IMR-90 (cell line): Measurements from ENCODE around the gene LMAN2. TPM values are rescaled to one million over a fixed set of nuclear protein-coding genes. Genes with fewer than 3 reads are reported as not detected.
"Not testable (repeated sequence)": the region's sequence is repeated elsewhere in the genome, so short reads cannot be mapped to it uniquely, and the experiment has no call there.

ENCODE experiments used
- ATAC-seq: fragments of 200-7000 bp; cut with Tn5 transposase; 2 replicates; pipeline ENCODE4 v1.9.1; 2020; ENCODE audit warnings: low read depth, mild to moderate bottlenecking, moderate library complexity
- BruUV-seq: library from RNA; stranded (reverse); fragments of 400-500 nt; replicated peaks from 2 replicates; lab custom pipeline; 2021; lab: Mats Ljungman, UMichigan
- CTCF ChIA-PET: fragments of 300-600 bp; formaldehyde crosslinking; extraction: SDS; loops from one replicate; lab custom pipeline; 2021; ENCODE audit warnings: antibody characterized with exemption; lab: Yijun Ruan, JAX
- POLR2A ChIA-PET: fragments of 300-600 bp; sonication (Branson Sonifier 250); formaldehyde crosslinking; loops from one replicate; lab custom pipeline; 2022; ENCODE audit warnings: antibody characterized with exemption; ENCODE audit not compliant: unreplicated experiment; lab: Charles Lee
- DNase-seq: peaks from one replicate; pipeline ENCODE4 v3.0.0; 2013
- H2AFZ ChIP-seq: replicated peaks from 2 replicates; pipeline ENCODE3; 2013; ENCODE audit warnings: low read length, mild to moderate bottlenecking; ENCODE audit not compliant: poor library complexity
- H2AK5ac ChIP-seq: 2 replicates; pipeline ENCODE4 v1.6.1; 2013; ENCODE audit warnings: low read depth, low read length, inconsistent platforms
- H2AK9ac ChIP-seq: replicated peaks from 2 replicates; pipeline ENCODE3; 2013; ENCODE audit warnings: mild to moderate bottlenecking, low read depth, low read length, moderate library complexity; ENCODE audit not compliant: poor library complexity
- H2BK120ac ChIP-seq: 2 replicates; pipeline ENCODE4 v1.6.1; 2013; ENCODE audit warnings: low read depth, low read length, inconsistent platforms
- H2BK15ac ChIP-seq: 3 replicates; pipeline ENCODE4 v1.6.1; 2013; ENCODE audit warnings: low read depth, low read length, inconsistent platforms
- H2BK20ac ChIP-seq: 2 replicates; pipeline ENCODE4 v1.6.1; 2013; ENCODE audit warnings: low read depth, mild to moderate bottlenecking, inconsistent platforms, low read length, moderate library complexity
- H2BK5ac ChIP-seq: 2 replicates; pipeline ENCODE4 v1.6.1; 2013; ENCODE audit warnings: mild to moderate bottlenecking, low read depth, low read length, inconsistent platforms; ENCODE audit not compliant: poor library complexity, severe bottlenecking
- H3K14ac ChIP-seq: replicated peaks from 2 replicates; pipeline ENCODE4 v1.6.1; 2013; ENCODE audit warnings: low read depth, low read length, inconsistent platforms
- H3K18ac ChIP-seq: 2 replicates; pipeline ENCODE4 v1.6.1; 2013; ENCODE audit warnings: low read depth, low read length, control low read depth
- H3K23ac ChIP-seq: 2 replicates; pipeline ENCODE4 v1.6.1; 2013; ENCODE audit warnings: low read depth, low read length, inconsistent platforms
- H3K27ac ChIP-seq: 2 replicates; pipeline ENCODE4 v1.5.1; 2013; ENCODE audit warnings: mild to moderate bottlenecking, control low read depth, low read length; ENCODE audit not compliant: insufficient read depth
- H3K27me3 ChIP-seq: 2 replicates; pipeline ENCODE4 v1.6.1; 2013; ENCODE audit warnings: low read length; ENCODE audit not compliant: control insufficient read depth, insufficient read depth
- H3K36me3 ChIP-seq: 2 replicates; pipeline ENCODE4 v1.6.1; 2013; ENCODE audit warnings: low read length, mixed read lengths; ENCODE audit not compliant: control insufficient read depth, insufficient read depth
- H3K4ac ChIP-seq: 2 replicates; pipeline ENCODE4 v1.6.1; 2013; ENCODE audit warnings: low read depth, low read length, inconsistent platforms
- H3K4me1 ChIP-seq: 2 replicates; pipeline ENCODE4 v1.6.1; 2013; ENCODE audit warnings: low read length, mixed read lengths; ENCODE audit not compliant: control insufficient read depth, insufficient read depth
- H3K4me2 ChIP-seq: 2 replicates; pipeline ENCODE4 v1.6.1; 2013; ENCODE audit warnings: low read depth, mild to moderate bottlenecking, control low read depth, low read length, moderate library complexity
- H3K4me3 ChIP-seq: 2 replicates; pipeline ENCODE4 v1.5.1; 2013; ENCODE audit warnings: low read depth, mild to moderate bottlenecking, control low read depth, low read length, moderate library complexity; ENCODE audit not compliant: insufficient read depth
- H3K56ac ChIP-seq: 2 replicates; pipeline ENCODE4 v1.6.1; 2013; ENCODE audit warnings: low read length, inconsistent platforms; ENCODE audit not compliant: insufficient read depth; ENCODE audit errors: extremely low read depth
- H3K79me1 ChIP-seq, 2 experiments: 2 replicates each; pipeline ENCODE4 v1.6.1; 2013; ENCODE audit warnings: low read length in 2 of 2, inconsistent platforms in 1 of 2, low read depth in 1 of 2
- H3K9ac ChIP-seq: 2 replicates; pipeline ENCODE4 v1.6.1; 2013; ENCODE audit warnings: low read depth, low read length, control low read depth
- H3K9me1 ChIP-seq: 2 replicates; pipeline ENCODE4 v1.6.1; 2013; ENCODE audit warnings: low read length, inconsistent platforms; ENCODE audit not compliant: insufficient read depth
- H3K9me3 ChIP-seq: 2 replicates; pipeline ENCODE4 v1.6.1; 2013; ENCODE audit warnings: low read length; ENCODE audit not compliant: control insufficient read depth, insufficient read depth
- H4K20me1 ChIP-seq: 2 replicates; pipeline ENCODE4 v1.6.1; 2013; ENCODE audit warnings: low read length, inconsistent platforms; ENCODE audit not compliant: insufficient read depth
- H4K5ac ChIP-seq: 2 replicates; pipeline ENCODE4 v1.6.1; 2013; ENCODE audit warnings: mild to moderate bottlenecking, low read depth, low read length, control low read depth
- H4K8ac ChIP-seq, 2 experiments: 2 replicates each; pipeline ENCODE4 v1.6.1; 2013; ENCODE audit warnings: low read depth in 2 of 2, low read length in 2 of 2, control low read depth in 1 of 2, inconsistent platforms in 1 of 2
- H4K91ac ChIP-seq: 2 replicates; pipeline ENCODE4 v1.6.1; 2013; ENCODE audit warnings: low read depth, low read length, inconsistent platforms; ENCODE audit not compliant: insufficient read depth
- BHLHE40 ChIP-seq: fragments of 150-350 bp; IDR thresholded peaks from 2 replicates; pipeline ENCODE4 v1.6.1; 2016; ENCODE audit warnings: mild to moderate bottlenecking, low read depth, low read length
- CEBPB ChIP-seq: IDR thresholded peaks from 2 replicates; pipeline ENCODE4 v1.6.1; 2012; ENCODE audit warnings: low read depth, low read length, improper control_type of control experiment
- FOS ChIP-seq: fragments of 150-350 bp; IDR thresholded peaks from 2 replicates; pipeline ENCODE4 v1.6.1; 2016; ENCODE audit warnings: low read depth, low read length
- MAZ ChIP-seq: IDR thresholded peaks from 2 replicates; pipeline ENCODE4 v1.6.1; 2012; ENCODE audit warnings: low read depth, mild to moderate bottlenecking, low read length, improper control_type of control experiment, moderate library complexity, borderline replicate concordance
- RFX5 ChIP-seq: IDR thresholded peaks from 2 replicates; pipeline ENCODE4 v1.8.0; 2012; ENCODE audit warnings: low read depth, mild to moderate bottlenecking, low read length, moderate library complexity
- SMC3 ChIP-seq: fragments of 150-350 bp; IDR thresholded peaks from 2 replicates; pipeline ENCODE4 v1.6.1; 2016; ENCODE audit warnings: low read depth, mild to moderate bottlenecking, antibody characterized with exemption, low read length, moderate library complexity
- WGBS, 2 experiments: methylation state at CpG; one replicate each; pipeline versions ENCODE4 v1.1.5 to v1.1.7; 2013; ENCODE audit warnings: missing lambda C conversion rate in 2 of 2; ENCODE audit not compliant: insufficient read length in 1 of 2; ENCODE audit errors: extremely low coverage in 2 of 2; 5-methylcytosine and 5-hydroxymethylcytosine counted together
- dilution Hi-C: fragments of 300-500 bp; cut with HindIII; formaldehyde crosslinking; loops from one replicate; pipeline ENCODE4 v1.14.3; 2018; ENCODE audit warnings: low sequenced_read_pairs; ENCODE audit not compliant: unreplicated experiment
- in situ Hi-C: fragments of 300-500 bp; cut with MboI; formaldehyde crosslinking; loops from 3 replicates; pipeline ENCODE4 v1.14.3; 2019; ENCODE audit warnings: low sequenced_read_pairs, inconsistent platforms, mixed read lengths
- intact Hi-C: fragments of 100-400 bp; cut with micrococcal nuclease; formaldehyde crosslinking; loops from 2 replicates; pipeline ENCODE4 v1.10.0; 2022
- polyA plus RNA-seq, 3 experiments: library from polyadenylated mRNA; depleted of rRNA; stranded (reverse); fragments of >200 nt; gene quantifications; 2 replicates each; pipeline ENCODE4 v1.2.3, GENCODE V29; 2012; ENCODE audit warnings: low replicate concordance in 1 of 3
- total RNA-seq: library from RNA; depleted of rRNA; stranded (reverse); fragments of >200 nt; gene quantifications from 2 replicates; pipeline ENCODE4 v1.2.3, GENCODE V29; 2012
- TF ChIP-seq, protein P1 (sequence below): conservative IDR thresholded peaks from 2 replicates; pipeline ENCODE4 v1.5.1; 2012; ENCODE audit warnings: mild to moderate bottlenecking, low read depth, low read length, improper control_type of control experiment

Gene LMAN2
- total and polyA plus RNA-seq, 2 of the 4 experiments (the other 2 are of a cell fraction): 253 to 303 TPM

DNA sequence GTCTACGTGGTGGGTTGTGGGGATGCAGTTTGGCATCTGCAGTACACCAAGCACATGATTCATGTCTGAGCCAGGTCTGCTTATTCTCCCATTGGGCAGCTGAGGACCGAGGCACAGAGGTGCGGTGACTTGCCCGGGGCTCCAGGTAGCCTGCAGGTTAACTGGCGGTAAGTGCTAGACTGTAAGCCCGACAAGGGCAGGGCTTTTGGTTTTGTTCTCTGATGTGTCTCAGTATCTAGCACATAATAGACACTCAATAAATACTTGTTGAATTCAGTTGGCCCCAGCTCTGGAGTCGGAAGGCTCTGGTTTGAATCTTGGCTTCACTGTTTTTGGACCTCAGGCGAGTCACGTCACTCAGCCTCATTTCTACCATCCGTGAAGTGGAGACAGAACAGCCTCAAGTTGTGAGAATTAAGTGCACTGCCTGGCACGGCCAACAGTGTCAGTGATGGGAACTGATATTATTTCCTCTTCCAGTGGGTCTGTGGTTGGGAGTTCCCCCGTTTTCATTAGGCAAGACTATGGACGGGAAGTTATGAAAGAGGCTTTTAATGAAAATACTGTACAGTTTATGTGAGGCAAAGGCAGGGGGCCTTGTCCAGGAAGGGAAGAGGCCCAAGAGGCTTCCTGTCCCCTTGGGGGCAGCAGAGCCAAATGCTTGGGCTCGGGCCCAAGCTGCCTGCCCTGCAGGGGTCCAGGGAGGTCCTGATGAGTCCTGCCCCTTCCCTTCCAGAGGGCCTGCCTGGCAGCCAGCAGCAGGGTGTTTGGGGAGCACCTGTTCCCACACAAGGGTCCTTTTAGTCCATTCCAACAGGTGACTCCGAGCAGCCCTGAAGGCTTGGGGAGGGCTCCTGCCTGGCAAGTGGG, 44.6 kb downstream of the LMAN2 start (continued):
- TF ChIP-seq, protein P1, sequence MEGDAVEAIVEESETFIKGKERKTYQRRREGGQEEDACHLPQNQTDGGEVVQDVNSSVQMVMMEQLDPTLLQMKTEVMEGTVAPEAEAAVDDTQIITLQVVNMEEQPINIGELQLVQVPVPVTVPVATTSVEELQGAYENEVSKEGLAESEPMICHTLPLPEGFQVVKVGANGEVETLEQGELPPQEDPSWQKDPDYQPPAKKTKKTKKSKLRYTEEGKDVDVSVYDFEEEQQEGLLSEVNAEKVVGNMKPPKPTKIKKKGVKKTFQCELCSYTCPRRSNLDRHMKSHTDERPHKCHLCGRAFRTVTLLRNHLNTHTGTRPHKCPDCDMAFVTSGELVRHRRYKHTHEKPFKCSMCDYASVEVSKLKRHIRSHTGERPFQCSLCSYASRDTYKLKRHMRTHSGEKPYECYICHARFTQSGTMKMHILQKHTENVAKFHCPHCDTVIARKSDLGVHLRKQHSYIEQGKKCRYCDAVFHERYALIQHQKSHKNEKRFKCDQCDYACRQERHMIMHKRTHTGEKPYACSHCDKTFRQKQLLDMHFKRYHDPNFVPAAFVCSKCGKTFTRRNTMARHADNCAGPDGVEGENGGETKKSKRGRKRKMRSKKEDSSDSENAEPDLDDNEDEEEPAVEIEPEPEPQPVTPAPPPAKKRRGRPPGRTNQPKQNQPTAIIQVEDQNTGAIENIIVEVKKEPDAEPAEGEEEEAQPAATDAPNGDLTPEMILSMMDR: no peak
- no peak for TF ChIP-seq BHLHE40
- no peak for TF ChIP-seq RFX5
- TF ChIP-seq MAZ: no peak
- no peak for TF ChIP-seq SMC3
- no peak for TF ChIP-seq FOS
- no peak for TF ChIP-seq CEBPB

GRCh38 chr5:177306103-177306640, 45.3 kb downstream of the LMAN2 start:
- H4K8ac ChIP-seq, CTCF ChIA-PET, DNase-seq, H3K9me3 ChIP-seq, H3K18ac ChIP-seq, H2BK15ac ChIP-seq, in situ Hi-C loops, H3K4me2 ChIP-seq, H2BK20ac ChIP-seq, H3K9ac ChIP-seq, H3K4me3 ChIP-seq, intact Hi-C loops, H3K56ac ChIP-seq, H3K9me1 ChIP-seq, H3K14ac ChIP-seq, H2AFZ ChIP-seq, H3K27me3 ChIP-seq, POLR2A ChIA-PET, H4K5ac ChIP-seq, ATAC-seq, H2AK5ac ChIP-seq, H3K27ac ChIP-seq, BruUV-seq, H3K4ac ChIP-seq, H2BK120ac ChIP-seq, H2BK5ac ChIP-seq, H4K91ac ChIP-seq, H3K23ac ChIP-seq, dilution Hi-C loops: not testable (repeated sequence)
- Histone ChIP-seq H3K79me1 (peaks cover 16 to 82% of the 10 kb centered on the region in 2 experiments; a peak in 3 of 4 replicates), H2AK9ac (peak overlapping the region; percentile 8), H4K20me1 (peaks cover 43% of the 10 kb centered on the region), H3K36me3 (peaks cover 27% of the 10 kb centered on the region), H3K4me1 (peaks cover 10% of the 10 kb centered on the region)
- 100% methylated on average over 1 of the region's 11 CpGs; no CpG with 5 or more reads in 1 of the 2 experiments for WGBS, 2 experiments
